Stimulated activated CD4-positive, alpha-beta T cell treated with anti-CD3 and anti-CD28 coated beads, Interleukin-2, amount 100 ng/mL, for 48 hours (primary cell): ENCODE results near the gene URI1.
"Not testable (repeated sequence)": the region's sequence is repeated elsewhere in the genome, so short reads cannot be mapped to it uniquely, and the experiment has no call there.

Source experiments
- DNase-seq, 2 donors: peaks; one replicate each; pipeline ENCODE4 v3.0.0-alpha.2; 2020

Gene URI1

DNA sequence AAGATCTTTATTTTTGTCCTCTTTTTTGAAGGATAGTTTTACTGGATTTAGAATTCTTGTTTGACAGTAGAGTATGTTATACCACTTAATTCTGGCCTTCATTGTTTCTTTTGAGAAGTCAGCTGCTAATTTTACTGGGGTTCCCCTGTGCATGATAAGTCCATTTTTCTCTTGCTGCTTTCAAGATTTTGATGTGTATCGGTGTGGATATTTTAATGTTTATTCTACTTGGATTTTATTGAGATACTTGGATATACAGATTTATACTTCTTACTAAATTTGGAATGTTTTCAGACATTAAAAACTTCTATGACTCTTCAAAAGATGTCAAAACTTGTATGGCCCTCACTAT is 86.9 kb downstream of the URI1 start:
- DNase-seq: no peak

DNA sequence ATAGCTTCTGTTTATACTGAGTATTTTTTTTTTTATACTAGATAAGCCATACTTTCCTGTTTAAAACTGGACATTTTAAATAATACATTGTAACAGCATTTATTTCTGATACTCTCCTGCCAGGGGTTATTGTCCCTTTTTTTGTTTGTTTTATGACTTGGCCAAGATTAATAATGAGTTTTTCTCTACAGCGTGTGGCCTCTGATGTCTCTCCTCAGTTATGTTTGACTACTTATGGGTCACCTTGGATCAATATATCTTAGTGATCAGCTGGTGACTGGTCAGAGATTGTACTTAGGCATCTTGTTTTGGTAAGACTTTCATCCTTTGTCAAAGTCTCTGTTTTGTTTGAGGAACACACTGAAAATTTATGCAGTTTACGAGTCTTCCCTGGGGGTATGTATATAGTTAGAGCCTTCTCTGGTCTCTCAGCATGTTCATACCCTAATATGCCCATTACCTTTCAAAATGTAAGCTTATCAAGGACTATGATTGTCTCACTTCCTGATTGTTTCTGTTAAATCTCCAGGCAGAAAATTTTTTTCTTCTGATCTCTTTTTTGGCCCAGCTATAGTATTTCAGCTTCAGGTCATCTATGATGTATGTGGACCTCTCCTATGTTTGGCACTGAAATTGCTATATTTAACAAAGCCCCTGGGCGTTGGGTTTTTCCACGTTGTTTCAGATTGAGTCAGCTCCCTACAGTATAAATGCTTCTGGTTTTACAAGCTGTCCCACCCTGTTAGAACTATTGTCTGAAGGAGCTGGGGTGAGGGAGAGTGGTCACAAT is 87.9 kb downstream of the URI1 start:
- no peak for DNase-seq

DNA sequence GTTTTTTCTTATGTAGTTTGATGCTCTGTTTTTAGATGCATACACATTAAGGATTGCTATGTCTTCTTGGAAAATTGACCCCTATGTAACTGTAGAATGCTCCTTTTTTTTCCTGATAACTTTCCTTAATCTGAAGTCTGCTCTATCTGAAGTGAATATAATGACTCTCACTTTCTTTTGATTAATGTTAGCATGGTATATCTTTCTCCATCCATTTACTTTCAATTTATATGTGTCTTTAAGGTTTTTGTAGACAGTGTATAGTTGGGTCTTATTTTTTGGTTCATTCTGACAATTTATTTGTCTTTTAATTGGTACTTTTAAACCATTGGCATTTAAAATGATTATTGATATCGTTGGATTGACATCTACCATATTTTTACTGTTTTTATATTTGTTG is 92.3 kb downstream of the URI1 start:
- no peak for DNase-seq

DNA sequence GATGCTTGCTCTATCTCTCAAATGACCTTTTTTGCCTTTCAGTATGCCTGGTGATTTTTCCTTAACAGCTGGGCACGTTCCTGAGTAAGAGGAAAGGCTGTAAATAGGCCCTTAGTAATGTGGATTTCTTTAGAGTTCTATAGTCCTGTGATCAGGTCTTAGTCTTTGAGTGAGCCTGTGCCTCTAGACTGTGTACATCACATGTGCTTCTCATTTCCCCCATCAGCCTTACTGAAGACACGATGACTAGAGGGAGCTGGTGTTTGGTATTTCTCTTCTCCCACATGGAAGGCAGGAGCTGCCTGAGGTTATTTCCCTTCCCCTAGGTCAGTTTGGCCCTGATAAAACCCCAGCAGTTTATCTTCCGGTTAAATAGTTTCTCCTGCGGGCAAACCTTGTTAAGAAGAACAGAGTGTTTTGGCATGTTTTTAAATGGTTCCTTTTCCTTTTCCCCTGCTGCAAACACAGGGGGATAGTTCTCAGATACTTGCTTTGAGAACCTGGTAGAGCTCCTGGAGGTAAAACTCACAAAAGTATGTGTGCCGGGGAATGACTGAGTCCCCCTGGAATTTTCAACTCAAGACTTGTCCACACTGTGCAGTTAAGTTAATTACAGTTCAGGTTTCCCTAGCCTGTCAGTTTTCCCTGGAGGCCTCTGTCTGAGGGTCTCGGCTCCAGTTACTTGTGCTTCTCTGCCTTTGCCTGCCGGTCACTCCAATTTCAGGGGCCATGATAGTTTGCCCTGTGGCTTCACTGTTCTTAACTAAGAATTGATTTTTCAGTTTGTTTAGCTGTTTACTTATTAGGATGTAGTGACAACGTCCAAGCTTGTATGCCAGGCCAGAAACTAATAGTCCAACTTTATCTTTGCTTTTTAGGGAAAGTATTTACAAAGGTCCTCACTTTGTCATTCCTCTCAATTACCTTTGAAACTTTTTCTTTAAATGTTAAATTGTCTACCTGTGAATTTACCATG is 94.4 kb downstream of the URI1 start:
- no peak for DNase-seq

DNA sequence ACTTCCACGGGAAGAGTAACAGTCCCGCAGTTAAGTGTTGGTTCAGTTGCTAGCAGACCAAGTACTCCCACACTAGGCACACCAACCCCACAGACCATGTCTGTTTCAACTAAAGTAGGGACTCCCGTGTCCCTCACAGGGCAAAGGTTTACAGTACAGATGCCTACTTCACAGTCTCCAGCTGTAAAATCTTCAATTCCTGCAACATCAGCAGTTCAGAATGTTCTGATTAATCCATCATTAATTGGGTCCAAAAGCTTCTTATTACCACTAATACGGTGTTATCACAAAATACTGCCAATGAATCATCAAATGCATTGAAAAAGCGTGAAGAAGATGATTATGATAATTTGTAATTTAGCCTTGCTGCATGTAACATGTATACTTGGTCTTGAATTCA is 95.8 kb downstream of the URI1 start:
- DNase-seq: no peak

DNA sequence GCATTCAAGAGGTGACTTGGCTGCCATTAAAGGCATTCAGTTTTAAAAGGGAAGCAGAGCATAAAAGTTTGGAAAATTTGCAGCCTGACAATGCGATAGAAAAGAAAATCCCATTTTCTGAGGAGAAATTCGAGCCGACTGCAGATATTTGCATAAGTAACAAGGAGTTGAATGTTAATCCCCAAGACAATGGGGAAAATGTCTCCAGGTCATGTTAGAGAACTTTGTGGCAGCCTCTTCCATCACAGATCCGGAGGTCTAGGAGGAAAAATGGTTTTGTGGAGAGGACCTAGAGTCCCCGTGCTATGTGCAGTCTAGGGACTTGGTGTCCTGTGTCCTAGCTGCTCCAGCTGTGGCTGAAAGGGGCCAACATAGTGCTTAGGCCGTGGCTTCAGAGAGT is 99.9 kb downstream of the URI1 start:
- DNase-seq: not testable (repeated sequence)

DNA sequence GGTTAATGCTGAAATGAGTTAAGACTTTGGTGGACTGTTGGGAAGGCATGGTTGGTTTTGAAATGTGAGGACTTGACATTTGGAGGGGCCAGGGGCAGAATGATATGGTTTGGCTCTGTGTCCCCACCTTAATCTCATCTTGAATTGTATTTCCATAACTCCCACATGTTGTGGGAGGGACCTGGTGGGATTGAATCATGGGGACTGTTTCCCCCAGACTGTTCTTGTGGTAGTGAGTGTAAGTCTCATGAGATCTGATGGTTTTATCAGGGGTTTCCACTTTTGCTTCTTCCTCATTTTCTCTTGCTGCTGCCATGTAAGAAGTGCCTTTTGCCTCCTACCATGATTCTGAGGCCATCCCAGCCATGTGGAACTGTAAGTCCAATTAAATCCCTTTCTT is 101.0 kb downstream of the URI1 start:
- DNase-seq: not testable (repeated sequence)

DNA sequence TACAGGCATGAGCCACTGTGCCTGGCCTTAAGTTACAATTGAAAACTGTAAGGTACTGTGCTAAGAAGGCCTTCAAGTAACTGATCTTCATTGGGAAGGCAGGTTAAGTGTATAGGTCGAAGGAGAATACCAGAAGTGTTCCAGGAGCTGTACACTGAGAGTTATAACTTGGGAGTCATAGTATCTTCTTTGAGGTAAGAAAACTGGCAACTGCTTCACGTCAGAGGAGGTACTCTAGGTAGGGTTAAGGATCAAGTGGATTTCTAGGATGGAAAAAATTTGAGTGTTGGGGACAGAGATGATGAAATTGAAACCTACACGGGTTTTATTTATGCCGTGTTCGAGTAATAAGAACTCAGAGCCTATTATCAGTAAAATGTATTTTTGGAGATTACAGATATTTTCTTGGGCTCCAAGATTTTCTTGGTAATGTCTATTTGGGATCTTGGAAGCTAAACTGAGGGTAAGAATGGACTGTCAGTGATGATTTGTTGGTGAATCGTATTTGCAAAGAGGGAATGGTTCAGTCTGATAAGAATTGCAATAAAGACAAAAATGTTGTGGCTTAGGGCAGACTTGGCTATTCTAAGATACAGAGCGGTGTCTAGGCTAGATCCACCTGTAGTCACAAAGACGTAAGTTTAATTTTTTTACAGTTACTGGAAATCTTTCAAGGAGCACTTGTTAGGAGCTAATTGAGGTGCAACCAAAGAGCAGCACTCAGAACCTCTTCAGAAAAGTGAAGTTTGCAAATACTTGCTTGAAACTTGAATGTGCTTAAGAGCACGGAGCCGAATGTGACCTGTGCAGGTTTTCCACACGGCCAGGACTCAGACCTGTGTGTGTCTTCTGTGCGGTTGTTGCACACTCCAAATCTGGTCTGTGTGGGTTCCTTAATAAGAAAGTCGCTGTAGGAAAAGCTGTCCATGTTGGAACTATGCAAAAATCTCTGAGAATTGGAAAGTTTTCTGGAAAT is 102.5 kb downstream of the URI1 start:
- DNase-seq: no peak

DNA sequence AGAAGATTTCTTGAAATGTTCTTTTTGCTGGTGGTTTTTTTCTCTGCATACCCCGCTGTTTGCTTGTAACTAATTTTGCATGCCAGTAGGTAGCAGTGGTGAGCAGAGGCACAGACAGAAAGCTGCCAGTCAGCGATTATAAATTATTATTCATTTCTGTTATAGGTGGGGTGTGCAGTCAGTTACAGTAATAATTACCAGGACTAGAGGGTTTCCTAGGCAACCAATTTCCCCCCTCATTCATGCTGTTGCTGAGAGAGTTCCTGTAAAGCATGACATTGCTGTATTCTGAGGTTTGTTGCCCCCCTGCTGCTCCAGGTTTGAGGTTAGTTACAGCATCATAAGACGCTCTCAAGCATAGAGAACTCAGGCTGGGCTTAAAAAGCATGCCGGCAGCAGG is 104.5 kb downstream of the URI1 start:
- no peak for DNase-seq

DNA sequence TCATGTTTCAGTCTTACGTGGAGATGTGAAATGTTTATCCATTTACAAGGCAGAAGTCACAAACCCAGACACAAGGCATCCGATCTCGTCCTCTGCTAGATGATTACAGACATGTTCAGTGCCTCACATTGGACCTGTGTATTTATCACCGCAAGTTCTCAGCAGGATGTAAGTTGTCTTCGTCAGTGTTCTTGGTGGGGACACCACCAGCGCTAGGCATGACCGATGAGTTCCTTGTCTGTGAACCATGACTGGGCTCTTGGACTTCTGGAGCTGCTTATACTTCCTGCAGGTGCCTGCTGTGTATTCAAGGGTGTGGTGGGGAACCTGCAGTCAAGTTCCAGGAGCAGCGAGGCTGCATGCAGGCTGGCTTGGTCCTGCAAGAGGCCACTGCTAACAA is 105.4 kb downstream of the URI1 start:
- no peak for DNase-seq

DNA sequence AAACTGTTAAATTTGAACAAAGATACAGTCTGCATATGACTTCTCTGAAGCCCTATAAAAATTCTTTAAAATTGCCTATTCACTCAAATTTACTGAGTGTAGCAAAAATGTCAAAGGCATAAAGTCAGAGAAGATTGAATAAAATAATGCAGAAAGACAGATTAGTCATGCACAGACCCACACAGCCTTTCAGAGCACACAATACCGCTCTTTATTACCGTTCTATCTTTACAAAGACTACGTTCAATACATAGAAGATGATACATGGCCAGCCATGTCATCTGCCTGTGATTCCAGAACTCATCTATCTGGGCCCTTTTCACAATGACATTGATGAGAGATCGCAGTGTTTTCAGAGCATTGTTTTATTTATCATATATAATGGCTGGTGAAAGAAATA is 107.2 kb downstream of the URI1 start:
- DNase-seq: no peak

DNA sequence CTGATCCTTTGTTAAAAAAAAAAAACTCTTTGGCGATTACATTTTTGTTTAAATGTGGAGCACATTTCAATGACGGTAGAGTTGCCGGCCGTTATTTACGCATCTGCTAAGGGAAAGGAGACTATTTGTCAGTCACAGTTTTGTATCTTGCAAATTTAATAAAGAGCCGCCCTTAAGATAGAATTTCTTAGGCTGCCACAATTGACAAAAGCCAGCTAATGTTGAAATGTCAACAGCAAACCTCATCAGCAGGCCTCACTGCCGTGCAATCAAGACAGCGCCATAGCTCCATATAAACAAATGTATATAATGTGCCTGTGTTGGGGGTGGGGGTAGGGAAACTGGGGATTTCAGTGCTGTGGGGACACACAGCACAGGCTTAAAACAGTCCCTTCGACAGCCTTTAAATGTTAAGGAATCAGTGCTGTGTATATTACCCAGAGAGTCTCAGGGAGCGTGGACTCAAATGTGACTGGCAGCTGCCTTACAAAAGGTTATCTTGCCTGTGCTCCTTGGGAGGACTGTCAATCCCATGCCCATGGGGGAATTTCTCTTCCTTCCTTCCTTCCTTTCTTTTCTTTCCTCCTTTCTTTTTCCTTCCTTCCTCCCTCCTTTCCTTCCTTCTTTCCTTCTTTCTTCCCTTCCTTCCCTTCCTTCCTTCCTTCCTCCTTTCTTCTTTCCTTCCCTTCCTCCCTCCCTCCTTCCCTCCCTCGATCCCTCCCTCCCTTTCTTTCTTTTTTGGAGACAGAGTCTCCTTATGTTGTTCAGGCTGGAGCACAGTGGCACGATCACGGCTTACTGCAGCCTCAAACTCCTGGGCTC is 108.0 kb downstream of the URI1 start:
- no peak for DNase-seq

DNA sequence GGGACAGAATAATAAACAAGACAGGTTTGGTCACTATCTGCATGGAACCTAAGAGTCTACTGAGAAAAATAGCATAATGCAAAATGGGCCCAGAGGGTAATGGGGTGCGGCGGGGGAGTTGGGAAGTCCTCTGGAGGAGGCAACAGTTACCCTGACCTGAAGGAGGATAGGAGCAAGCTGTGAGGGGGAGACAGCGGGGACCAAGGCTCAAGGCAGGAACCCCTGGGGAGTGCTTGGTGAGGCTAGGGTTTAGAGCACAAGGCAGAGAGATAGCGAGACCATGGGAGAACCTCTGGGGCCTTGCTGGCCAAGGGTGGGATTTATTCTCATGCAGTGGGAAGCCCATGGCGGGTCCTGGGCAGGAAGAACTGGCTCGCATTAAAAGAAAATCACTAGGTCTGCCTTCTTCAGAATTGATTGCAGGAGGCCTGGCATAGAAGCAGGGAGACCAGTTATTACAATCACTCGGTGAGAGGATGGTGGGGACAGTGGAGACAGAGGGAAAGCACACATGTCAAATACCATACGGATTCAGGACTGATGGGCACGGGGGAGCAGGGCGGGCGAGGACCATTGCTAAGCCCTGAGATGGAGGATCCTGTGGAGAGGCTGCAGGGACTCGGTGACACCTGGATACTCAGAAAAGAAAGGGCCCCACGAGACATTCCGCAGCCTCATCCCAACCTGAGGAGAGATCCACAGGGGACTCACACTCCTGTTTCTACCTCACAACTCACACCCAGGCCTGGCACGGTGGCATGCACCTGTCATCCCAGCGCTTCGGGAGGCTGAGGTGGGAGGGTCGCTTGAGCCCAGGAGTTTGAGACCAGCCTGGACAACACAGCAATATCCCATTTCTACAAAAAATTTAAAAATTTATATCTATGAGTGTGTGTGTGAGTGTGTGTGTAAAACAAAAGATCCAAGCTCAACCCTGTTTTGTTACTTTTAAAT is 110.4 kb downstream of the URI1 start:
- no peak for DNase-seq

DNA sequence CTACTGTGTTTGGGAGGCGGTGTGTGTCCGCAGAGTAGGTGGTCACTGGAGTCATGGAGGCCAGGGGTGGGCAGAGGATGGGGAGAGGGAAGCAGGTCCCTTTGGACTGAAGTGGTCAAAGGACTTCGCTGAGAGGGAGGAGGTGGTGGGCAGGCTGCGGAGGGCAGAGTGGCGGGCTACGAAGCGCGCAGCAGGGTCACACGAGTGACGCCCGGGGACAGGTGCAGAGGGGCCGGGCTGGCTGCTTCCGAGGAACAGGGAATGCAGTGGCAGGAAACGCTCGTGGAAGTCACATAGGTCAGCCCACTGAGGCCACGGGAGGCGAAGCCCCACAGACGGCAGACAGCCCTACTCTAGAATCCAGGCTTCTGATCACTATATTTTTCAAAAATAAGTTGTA is 111.5 kb downstream of the URI1 start:
- DNase-seq: no peak

DNA sequence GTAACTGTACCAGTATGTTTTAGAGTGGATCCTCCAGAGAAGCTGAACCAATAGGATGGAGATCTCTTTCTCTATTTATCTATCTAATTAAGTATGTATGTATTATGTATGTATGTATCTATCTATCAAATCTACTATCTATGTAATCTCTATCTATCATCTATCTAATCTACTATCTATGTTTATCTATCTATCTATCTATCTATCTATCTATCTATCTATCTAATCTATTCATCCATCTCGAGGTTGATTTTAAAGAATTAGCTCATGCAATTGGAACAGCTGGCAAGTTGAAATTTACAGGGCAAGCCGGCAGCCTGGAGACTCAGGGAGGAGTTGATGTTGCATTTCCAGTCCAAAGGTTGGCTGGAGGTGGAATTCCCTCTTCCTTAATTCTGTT is 112.2 kb downstream of the URI1 start:
- DNase-seq: no peak

DNA sequence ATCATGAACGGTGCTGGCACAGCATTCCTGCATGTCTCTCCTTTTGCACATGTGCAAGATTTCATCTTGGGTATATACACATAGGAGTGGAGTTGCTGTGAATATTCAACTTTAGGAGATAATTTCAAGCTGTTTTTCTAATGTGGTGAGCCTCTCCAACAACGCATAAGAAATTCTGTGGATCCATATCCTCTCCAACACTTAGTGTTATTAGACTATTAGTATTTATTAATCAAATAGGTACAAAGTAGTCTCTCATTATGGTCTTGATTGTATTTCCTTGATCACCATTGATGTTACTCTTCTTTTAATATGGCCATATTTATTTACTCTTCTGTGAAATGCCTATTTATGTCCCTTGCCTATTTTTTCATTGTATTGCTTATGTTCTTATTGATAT is 114.5 kb downstream of the URI1 start:
- no peak for DNase-seq

DNA sequence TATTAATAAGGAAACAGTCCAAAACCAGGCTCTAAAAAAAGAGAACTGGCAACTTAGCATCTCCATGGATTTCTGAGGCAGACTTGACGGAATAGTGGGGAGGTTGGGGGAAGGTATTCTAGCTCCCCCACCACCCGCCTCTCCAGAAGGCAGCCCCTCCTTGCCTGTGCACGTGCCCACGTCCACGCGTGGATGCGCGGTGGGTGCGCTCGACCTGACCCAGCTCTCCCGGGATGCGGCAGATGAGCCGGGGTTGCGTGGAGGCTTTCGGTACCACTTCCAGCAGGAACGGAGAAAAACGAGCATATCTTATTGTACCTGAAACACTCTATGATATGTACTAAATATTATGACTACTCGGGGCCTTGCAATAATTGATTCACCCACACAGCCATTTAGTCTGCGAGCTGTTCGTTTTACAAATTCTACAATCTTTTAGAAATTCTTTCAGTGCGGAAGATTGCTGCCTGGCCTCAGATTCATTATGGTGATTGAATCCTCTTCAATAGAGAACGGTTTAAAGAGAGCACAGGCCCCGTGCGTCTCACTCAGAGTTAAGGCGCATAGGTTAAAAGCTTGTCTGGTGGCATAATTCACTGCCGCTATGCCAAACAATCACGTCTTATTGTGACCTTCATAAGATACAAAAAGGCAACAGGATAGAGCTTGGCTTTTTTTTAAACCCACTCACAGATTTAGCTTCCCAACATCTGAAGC is 117.9 kb downstream of the URI1 start:
- DNase-seq: no peak

DNA sequence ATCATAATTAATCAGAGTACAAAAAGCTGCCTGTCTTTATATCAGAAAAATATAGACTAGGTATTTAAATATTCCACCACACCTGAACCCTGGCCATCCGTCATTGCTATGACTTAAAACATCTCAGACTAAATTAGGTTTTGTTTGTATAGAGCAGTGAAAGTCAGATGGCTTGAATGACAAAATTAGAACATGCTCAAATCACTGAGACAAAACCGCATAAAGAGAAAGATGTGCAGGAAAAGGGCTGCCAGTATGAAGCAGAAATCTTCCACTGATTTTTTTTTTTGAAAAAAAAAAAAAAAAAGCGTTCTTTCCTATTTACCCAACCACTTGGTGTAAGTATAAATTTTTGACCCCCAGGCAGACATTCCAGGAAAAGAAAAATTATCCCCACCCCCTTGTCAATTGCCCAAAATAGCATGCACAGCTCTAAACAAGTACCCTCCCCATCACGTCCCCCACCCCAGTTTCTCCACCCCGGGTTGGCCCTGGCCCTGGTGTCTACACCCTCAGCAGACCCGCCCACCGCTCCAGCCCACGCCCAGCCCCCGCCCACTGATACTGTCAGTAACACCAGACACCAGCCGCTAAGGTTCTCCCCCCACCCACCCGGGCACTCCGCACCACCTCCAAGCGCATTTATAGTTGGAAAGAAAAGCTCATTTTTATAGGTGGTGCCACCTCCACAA is 118.6 kb downstream of the URI1 start:
- no peak for DNase-seq
